Measurements from ENCODE around the gene GLCE.

GLCE gene

DNA sequence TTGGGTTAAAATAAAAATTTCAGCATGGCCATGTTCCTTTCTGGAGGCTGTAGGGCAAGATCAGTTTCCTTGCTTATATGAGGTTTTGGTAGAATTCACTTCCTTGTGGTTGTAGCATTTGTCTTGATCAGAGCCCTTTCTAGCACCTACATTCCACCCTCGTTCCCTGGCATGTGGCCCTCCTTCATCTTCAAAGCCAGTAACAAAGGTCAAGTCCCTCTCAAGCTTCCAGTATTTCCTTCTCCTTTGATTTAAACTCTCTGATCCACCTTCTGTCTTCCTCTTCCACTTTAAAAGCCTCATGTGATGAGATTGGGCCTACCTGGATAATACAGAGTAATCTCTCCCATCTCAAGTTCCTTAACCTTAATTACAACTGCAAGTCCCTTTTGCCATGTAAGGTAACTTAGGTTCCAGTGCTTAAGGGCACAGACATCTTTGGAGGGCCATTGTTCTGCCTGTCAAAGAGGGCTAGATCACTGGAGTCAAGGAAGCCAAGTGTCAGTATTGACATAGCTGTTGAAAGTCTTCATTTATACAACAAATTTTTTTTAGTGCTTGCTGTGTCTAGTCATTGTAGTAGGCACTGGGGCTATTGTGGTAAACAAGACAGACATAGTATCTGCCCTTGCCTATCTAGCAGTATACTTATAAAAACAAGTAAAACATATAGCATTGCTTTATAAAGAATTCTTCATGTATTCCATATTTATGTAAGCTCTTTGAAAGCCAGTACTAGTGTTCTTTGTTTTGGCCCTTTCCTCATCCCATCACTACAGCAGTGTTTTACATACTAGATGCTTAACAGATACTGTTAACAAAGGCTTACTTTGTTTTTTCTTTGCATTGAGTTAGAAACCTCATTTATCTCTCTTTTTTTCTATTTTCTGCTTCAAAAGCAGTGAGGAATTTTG, 40.7 kb downstream of the GLCE start:
- no peak for DNase-seq (ENCODE audit: low read depth in 2 of 2)

DNA sequence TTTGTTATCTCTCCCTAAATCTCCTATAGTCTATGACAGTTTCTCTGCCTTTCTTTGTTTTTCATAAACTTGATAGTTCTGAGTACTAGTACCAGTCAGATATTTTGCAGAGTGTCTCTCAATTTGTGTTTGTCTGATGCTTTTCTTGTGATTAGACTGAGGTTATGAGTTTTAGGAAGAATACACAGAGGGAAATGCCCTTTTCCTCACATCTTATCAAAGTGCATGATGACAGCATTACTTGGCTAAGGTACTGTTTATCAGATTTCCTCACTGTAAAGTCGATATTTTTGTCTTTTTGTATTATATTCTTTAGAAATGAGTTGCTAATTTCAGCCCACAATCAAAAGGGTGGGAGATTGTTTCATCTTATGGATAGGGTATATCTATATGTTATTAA, 45.6 kb downstream of the GLCE start:
- no peak for DNase-seq (ENCODE audit: low read depth in 2 of 2)

DNA sequence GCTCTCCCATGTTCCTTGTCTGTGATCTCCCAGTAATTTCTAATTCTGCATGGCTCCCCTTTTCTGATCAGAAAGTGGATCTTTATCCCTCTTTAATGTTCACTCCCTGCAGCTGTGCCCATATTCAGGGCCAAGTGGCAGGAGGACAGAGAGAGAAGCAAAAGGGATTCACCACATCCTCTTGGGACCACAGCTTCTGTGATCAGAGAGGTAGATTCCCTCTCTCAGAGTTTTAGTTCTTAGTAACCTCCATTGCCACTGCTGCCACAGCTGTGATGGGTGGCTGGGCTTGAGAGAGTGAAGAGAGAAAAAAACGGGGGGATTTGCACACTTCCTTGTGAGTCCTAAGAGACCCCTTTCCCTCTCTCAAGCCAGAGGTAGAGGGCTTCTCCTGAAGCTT, 49.2 kb downstream of the GLCE start:
- no peak for DNase-seq (ENCODE audit: low read depth in 2 of 2)

DNA sequence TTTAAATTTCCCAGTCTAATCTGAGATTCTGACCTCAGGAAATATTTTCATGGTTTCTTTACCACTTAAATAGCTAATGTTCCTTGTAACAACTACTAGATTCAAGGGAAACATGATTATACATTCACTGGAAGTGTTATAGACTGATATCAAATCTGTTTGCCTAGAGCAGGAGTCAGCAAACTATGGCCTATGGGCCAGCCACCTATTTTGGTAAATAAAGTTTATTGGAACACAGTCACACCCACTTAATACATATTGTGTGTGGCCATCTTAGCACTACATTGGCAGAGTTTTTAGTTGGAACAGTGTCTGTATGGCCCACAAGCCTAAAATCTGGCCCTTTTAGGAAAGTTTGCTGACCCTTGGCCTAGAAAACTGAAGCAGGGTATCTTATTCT, 50.1 kb downstream of the GLCE start:
- no peak for DNase-seq (ENCODE audit: low read depth in 2 of 2)

DNA sequence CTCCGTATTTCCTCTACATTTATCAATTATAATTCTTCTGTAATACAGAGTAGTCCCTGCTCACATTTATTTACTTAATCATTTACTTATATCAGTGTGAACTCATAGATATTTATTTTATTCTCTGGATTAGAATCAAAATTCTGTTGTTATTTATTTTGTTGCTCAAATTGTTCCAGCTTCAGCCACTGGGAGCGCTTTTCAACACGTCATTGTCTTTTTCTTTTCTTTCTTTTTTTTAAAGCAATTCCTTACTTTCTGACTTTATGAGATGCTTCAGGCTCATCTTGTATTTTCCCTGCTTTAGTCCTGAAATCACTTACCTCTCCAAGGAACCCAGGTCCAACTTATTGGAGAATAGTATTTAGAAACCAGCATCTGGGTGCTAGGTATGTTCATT, 53.4 kb downstream of the GLCE start:
- DNase-seq (ENCODE audit: low read depth in 2 of 2), result no peak

DNA sequence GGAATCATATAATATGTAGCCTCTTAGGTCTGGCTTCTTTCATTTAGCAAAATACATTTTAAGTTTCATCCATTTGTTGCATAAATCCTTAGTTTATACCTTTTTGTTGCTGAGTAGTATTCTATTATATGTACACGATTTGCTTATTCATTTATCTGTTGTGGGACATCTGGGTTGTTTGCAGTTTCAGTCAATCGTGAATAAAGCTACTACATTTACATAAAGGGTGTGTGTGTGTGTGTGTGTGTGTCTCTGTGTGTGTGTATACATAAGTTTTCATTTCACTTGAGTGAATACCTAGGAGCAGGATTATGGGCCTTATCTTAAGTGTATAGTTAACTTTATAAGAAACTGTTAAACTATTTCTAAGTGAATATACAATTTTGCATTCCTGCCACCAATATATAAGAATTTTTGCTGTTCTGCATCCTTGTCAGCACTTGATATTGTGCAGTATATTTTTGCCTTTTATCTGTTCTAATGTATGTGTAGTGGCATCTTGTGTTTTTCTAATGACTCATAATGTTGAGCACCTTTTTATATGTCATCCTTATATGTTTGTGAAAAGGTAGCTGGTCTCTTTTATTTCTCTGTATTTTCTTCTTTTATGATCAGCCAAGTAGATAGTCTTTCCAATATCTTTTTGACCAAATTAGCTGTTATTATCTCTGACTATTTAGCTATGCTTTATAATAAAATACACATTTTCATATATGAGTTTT, 55.0 kb downstream of the GLCE start:
- no peak for DNase-seq (ENCODE audit: low read depth in 2 of 2)

DNA sequence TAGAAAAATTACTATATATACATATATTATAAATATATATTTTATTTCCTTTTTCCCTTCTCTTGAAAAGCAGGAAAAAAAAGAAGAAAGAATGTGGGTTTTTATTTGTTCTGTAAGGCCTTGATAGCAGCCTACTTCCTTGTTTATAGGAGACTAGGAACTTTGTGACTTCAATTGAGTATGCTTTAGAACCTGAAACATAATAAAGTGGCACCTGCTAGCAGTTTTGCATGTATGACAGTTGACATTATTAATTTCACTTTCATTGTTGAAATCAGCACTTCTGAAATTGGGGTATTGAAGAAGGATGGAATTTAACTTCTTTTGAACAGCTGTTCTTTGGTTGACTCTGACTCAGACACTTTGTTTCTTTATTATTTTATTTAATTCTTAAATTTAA, 56.9 kb downstream of the GLCE start:
- DNase-seq (ENCODE audit: low read depth in 2 of 2), result no peak

DNA sequence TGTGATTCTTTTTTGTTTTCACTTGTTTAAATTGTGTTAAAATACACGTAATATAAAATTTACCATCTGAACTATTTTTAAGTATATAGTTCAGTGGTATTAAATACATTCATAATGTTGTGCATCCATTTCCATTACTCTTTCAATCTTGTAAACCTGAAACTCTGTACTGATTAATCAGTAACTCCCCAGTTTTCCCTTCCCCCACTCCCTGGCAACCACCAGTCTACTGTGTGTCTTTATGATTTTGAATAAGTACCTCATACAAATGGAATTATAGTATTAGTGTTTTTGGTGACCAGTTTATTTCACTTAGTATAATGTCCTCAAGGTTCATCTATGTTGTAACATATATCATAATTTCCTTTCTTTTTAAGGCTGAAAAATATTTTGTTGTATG, 59.3 kb downstream of the GLCE start:
- no peak for DNase-seq (ENCODE audit: low read depth in 2 of 2)

DNA sequence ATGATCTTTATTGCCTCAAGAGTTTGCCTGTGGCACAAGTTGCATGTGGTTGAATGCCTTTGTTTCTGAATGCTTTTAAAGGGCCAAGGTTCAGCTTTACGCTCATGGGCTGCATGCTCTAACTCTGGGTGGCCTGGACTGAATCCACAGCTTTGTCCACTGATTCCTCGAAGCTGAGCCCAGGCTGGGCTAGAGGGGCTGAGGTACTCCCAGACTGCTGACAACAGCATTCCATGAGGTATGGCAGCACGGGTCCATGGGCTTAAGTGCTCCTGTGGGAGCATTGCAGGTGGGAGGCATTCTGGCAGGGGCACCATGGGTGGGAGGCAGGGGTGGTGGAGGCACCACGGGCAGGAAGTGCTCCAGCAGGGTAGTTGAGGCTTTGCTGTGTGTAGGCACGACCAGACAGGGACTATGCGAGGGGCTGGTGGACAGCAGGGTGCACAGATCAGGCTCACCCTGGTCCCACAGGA, 61.6 kb downstream of the GLCE start:
- no peak for DNase-seq (ENCODE audit: low read depth in 2 of 2)

DNA sequence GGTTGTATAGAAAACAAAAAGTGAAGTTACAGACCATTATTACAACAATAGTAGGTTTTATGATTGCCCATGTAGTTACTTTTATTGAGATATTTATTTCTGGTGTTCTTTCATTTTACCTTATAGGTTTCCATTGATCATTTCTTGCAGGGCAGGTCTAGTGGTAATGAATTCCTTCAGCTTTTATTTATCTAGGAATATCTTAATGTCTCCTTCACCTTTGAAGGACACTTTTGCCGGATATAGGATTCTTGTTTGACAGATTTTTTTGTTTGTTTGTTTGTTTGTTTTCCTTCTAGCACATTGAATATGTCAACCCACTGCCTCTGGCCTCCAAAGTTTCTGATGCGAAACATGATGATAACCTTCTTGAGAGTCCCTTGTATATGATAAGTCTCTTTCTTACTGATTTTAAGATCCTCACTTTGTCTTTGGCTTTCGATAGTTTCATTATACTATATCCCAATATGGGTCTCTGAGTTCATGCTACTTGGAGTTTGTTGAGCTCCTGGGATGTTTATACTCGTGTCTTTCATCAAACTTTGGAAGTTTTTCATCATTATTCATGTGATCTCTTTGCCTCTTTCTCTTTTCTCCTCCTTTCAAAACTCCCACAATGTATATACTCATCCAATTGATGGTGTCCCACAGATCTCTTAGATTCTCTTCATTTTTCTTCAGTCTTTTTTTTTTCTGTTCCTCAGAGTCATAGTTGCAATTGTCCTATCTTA, 62.8 kb downstream of the GLCE start:
- no peak for DNase-seq (ENCODE audit: low read depth in 2 of 2)

DNA sequence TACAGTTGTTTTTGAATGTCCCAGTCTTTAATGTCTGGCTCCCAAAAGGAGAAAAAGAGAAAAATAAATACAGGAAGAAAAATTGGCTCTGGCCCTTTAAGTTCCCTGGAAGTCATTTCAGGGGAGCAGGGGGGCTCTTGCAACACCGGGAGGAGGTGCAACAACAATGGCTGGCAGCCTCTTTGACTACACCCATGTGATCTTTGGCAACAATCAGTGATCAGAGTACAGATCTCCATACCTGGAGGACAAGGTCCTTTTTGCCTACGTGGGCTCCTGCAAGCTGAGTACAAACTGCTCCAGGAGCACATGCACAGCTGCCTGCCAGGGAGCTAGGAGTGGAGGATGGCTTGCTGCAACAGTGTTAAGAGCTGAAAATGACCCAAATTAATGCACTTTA, 63.9 kb downstream of the GLCE start:
- no peak for DNase-seq (ENCODE audit: low read depth in 2 of 2)

DNA sequence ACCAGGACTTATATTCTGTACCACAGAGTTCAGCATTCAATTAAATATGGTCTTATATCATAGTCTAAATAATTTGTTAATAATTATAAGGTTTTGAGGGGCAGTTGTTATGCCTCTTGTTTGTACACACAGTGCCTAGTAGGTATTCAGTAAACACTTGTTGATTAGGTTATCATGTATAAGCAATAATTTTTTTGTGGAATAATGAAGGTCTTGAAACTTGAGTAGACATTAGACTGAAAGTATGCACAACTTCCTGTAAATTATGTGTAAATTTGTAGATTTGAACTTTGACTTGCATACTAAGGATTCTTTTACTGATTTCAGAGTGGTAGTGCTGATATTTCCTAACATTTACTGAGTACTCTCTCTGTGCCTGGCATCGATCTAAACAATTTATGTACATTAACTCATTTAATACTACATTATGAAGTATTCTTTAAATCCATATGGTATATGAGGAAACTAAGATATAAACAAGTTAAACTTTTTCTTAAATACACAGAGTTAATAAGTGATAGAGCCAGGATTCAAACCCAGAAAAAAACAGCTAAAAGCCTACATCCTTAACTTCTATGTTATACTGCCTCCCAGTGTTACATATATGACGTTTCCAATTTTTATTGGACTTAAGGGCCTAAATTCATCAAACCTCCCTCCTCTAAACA, 65.1 kb downstream of the GLCE start:
- DNase-seq (ENCODE audit: low read depth in 2 of 2), result peak; percentile 20 to 22

DNA sequence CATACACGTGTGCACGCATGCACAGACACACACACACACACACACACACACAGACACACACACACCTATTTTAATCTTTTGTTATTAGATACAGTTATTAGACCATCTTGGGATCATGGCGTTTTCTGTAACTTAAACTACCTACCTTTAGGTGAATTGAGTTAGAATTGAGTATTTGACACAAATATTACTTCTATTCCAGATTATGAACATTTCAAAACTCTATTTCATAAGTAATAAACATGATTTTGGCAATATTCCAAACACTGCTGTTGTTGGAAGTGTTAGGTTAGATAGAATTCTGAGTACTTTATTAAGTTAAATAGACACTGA, 65.6 kb downstream of the GLCE start:
- DNase-seq (ENCODE audit: low read depth in 2 of 2), result no peak

DNA sequence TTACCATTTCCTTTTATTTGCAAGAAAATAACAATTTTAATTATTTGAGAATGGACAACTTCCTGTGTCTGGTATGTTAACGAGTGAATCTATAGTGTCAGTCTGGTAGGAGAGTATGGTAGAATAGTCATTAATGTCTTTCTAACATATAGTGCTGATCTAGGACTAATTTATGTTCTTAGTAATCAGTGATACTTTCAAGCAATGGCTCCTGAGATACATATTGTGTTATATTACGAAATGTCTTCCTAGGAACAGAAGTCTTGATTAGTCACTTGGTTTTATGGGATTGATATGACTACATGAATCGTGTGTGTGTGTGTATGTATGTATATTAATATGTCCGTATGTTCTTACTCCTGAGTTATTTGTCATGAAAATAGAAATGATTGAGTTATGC, 71.7 kb downstream of the GLCE start:
- peak in 1 of 2 experiments; percentile 6 for DNase-seq (ENCODE audit: low read depth in 2 of 2)

DNA sequence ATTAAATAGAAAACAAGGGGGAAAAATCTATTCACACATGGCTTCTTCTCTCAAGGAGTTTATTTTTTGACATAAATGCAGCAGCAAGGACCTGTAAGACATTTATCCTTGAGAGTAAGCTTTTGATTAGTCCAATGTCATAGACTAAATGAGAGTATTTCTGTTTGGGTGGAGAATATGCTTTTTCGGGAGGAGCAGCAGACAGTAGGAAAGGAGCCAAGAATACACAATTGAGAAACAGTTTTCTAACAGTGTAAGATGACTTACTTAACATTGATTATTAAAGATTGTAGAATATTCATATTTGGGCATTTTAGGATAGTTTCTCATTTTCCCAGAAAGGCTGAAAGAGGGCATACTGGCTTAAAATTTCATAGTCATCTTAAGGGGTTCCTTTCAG, 72.3 kb downstream of the GLCE start:
- no peak for DNase-seq (ENCODE audit: low read depth in 2 of 2)

DNA sequence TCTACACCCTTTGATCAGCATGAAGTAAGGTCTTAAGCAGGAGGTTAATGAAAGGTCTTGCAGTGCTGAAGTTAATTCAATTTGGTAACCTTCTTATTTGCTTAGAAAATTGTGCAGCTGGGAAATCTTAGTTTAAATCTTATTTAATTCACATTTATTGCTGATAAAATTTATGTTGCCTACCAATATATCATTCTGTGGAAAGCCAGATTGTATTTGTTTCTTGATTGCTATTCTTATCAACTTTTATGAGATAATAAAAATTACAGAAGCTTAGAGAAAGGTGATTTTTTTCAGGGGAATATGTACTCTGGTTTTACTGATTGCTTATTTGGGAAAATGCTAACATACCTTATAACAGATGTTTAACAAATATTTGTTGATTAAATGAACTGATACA, 74.2 kb downstream of the GLCE start:
- no peak for DNase-seq (ENCODE audit: low read depth in 2 of 2)

DNA sequence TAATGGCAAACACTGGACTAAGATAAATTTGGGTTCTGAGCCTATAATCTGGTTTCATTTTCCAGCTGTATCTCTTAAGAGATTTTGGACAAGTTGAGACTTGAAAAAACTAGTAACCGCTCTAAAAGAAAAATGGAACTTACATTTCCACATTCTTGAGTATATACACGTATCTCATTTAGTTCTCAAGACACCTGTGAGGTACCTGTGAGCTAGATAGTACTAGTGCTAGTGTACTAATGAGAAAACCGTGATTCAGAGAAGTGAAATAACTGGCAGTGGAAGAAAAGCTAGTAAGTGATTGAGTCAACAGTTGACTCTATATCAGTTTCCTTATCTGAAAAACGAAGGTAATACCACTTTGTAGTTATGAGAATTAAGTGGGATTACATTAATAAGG, 76.1 kb downstream of the GLCE start:
- no peak for DNase-seq (ENCODE audit: low read depth in 2 of 2)

DNA sequence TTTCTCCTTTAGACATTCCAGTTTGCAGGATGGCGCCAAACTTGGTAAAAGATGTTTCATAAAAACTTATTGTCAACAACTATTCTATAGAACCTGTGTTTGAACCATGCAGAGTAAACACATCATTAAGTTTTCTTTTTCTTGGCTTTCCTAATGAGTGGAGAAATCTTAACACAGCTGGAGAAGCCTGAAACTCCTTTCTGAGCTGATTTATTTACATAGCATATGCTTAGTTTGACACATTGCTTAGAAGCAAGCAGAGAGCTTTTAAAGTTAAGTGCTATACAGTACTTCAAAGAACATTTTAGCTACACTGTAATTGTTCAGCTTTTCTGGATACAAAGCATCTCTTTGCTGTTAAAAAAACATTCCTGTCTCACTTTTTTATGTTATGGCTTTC, 77.3 kb downstream of the GLCE start:
- DNase-seq (ENCODE audit: low read depth in 2 of 2), result no peak

DNA sequence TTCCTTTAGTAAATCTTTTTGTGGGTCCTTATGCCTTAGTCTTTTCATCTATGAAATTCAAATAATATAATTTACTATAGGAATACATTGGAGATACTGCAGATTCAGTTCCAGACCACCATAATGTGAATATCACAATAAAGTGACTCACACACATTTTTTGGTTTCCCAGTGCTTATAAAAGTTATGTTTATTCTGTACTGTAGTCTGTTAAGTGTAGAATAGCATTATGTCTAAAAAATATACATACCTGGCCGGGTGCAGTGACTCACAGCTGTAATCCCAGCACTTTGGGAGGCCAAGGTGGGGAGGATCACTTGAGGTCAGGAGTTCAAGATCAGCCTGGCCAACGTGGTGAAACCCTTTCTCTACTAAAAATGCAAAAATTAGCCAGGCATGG, 84.4 kb downstream of the GLCE start:
- no peak for DNase-seq (ENCODE audit: low read depth in 2 of 2)

DNA sequence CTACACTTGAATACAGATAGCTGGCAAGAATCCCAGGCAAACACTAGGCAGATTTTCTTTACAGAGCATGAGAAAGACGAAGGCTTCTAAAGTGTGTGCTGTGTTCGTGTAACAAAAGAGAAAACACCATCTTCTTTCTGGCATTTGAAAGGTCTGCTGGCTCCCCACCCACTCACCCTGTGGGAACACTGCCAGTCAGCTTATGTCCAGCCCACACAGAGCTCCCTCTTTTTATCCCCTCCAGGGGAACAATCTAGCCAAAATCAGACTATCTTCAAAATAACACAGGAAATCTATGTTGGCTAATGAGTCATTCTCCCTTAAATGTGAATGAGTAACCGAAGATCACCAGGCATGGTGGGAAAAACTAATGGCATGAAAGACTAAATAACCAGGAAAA, 92.7 kb downstream of the GLCE start:
- peak; percentile 54 to 62 for DNase-seq (ENCODE audit: low read depth in 2 of 2)

DNA sequence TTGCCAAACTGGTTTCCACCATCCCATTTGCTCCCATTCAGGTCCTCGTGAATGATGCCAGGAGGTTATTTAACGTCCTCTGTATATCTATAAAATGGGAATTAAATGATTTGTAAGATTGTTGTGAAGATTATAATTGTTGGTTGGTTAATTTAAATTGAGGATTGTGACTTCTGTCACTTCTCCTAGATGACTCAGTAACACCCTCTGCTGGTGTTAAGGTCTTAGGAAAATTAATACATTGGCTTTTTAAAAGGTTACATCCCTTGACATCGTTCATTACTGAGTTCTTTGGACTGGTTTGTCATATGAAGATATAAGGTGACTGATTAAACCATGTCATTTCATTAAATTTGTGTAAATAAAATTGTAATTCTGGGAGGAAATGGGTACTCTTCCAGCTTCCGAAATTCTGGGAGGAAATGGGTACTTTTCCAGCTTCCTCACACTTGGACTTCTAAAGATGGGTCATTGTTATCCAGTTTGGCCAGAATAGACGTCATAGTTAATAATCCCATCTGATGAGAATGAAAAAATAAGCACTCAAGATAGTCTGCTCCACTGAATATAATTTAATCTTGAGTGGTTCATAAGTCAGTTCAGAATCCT, 105.0 kb downstream of the GLCE start:
- DNase-seq (ENCODE audit: low read depth in 2 of 2), result peak in 1 of 2 experiments; percentile 9

DNA sequence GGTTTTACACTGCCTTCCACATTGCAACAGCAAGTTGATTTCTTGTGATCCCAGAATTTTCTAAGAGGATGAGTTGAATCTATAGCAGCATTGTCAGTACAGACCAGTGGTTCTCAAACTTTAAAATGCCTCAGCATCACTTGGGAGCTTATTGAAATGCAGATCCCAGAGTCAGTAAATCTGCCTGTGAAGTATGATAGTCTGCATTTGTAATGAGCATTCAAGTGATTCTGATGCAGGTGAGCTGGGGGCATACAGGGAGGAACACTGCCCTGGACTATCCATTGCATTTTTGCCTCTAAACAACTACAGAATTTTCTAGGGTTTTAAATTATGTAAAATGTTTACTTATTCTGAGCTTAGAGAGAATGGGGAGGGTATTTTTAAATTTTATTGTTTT, 110.8 kb downstream of the GLCE start:
- DNase-seq (ENCODE audit: low read depth in 2 of 2), result no peak
